WTC11 (cell line): ENCODE measurements around the gene ERVK3-1. TPM values are rescaled to one million over a fixed set of nuclear protein-coding genes. Genes with fewer than 3 reads are reported as not detected.

Experiments used
- ATAC-seq: fragments of 200-7000 bp; cut with Tn5 transposase; 2 replicates; pipeline ENCODE4 v1.10.0; 2021; ENCODE audit warnings: mild to moderate bottlenecking, moderate library complexity
- CTCF ChIA-PET: fragments of 300-600 bp; sonication (Branson Sonifier 250); formaldehyde crosslinking; loops from one replicate; lab custom pipeline; 2021; ENCODE audit warnings: antibody characterized with exemption; lab: Charles Lee
- POLR2A ChIA-PET: fragments of 350-600 bp; sonication (Branson Sonifier 250); formaldehyde crosslinking; loops from one replicate; lab custom pipeline; 2021; ENCODE audit warnings: antibody characterized with exemption; lab: Charles Lee
- DNase-seq: peaks from one replicate; pipeline ENCODE4 v3.0.0; 2021; ENCODE audit warnings: low spot score
- H3K27ac Mint-ChIP-seq: 2 replicates; pipeline ENCODE4 v1.8.0; 2021; ENCODE audit warnings: mixed read lengths
- H3K27me3 Mint-ChIP-seq: 2 replicates; pipeline ENCODE4 v1.8.0; 2021; ENCODE audit warnings: low read depth, mild to moderate bottlenecking, moderate library complexity, mixed read lengths
- H3K36me3 Mint-ChIP-seq: 2 replicates; pipeline ENCODE4 v1.8.0; 2021; ENCODE audit warnings: mixed read lengths
- H3K4me1 Mint-ChIP-seq: 2 replicates; pipeline ENCODE4 v1.8.0; 2022; ENCODE audit warnings: mixed read lengths
- H3K4me3 Mint-ChIP-seq: 2 replicates; pipeline ENCODE4 v1.8.0; 2021; ENCODE audit warnings: mild to moderate bottlenecking, moderate library complexity, mixed read lengths
- H3K9me3 Mint-ChIP-seq: 2 replicates; pipeline ENCODE4 v1.8.0; 2021; ENCODE audit warnings: mixed read lengths
- ARID4B ChIP-seq: sonication (generic); formaldehyde crosslinking; IDR thresholded peaks from 2 replicates; pipeline ENCODE4 v1.8.0; 2023; ENCODE audit warnings: missing genetic modification reagents, mild to moderate bottlenecking, borderline replicate concordance
- ATF1 ChIP-seq: sonication (generic); formaldehyde crosslinking; IDR thresholded peaks from 2 replicates; pipeline ENCODE4 v1.8.1; 2023; ENCODE audit warnings: mild to moderate bottlenecking, moderate library complexity, missing genetic modification reagents
- ATF2 ChIP-seq: sonication (generic); formaldehyde crosslinking; IDR thresholded peaks from 2 replicates; pipeline ENCODE4 v1.8.1; 2022; ENCODE audit warnings: low read depth, missing genetic modification reagents, borderline replicate concordance
- ATF6 ChIP-seq: sonication (generic); formaldehyde crosslinking; IDR thresholded peaks from 2 replicates; pipeline ENCODE4 v1.8.1; 2023; ENCODE audit warnings: mild to moderate bottlenecking, missing genetic modification reagents
- CBFB ChIP-seq: sonication (generic); formaldehyde crosslinking; IDR thresholded peaks from 2 replicates; pipeline ENCODE4 v1.8.1; 2022; ENCODE audit warnings: mild to moderate bottlenecking, low read depth, missing genetic modification reagents
- CREM ChIP-seq: sonication (generic); formaldehyde crosslinking; IDR thresholded peaks from 2 replicates; pipeline ENCODE4 v1.8.1; 2022; ENCODE audit warnings: mild to moderate bottlenecking, missing genetic modification reagents, moderate library complexity
- CTCF ChIP-seq: fragments of 200-600 bp; IDR thresholded peaks from 2 replicates; pipeline ENCODE4 v1.8.0; 2022; ENCODE audit warnings: antibody characterized with exemption
- E2F1 ChIP-seq: sonication (generic); formaldehyde crosslinking; IDR thresholded peaks from 2 replicates; pipeline ENCODE4 v1.8.0; 2022; ENCODE audit warnings: mild to moderate bottlenecking, missing genetic modification reagents
- ESRRA ChIP-seq: sonication (generic); formaldehyde crosslinking; IDR thresholded peaks from 2 replicates; pipeline ENCODE4 v1.8.1; 2022; ENCODE audit warnings: mild to moderate bottlenecking, missing genetic modification reagents, borderline replicate concordance
- FOXP1 ChIP-seq: sonication (generic); formaldehyde crosslinking; IDR thresholded peaks from 2 replicates; pipeline ENCODE4 v1.8.0; 2022; ENCODE audit warnings: missing genetic modification reagents, mild to moderate bottlenecking, moderate library complexity, borderline replicate concordance
- IRF2 ChIP-seq: sonication (generic); formaldehyde crosslinking; IDR thresholded peaks from 2 replicates; pipeline ENCODE4 v1.8.0; 2022; ENCODE audit warnings: low read depth, missing genetic modification reagents, borderline replicate concordance
- STAT6 ChIP-seq: sonication (generic); formaldehyde crosslinking; conservative IDR thresholded peaks from 2 replicates; pipeline ENCODE4 v1.8.1; 2023; ENCODE audit warnings: mild to moderate bottlenecking, low read depth, missing genetic modification reagents, moderate library complexity
- TCF7 ChIP-seq: sonication (generic); formaldehyde crosslinking; IDR thresholded peaks from 2 replicates; pipeline ENCODE4 v1.8.0; 2022; ENCODE audit warnings: mild to moderate bottlenecking, low read depth, missing genetic modification reagents, moderate library complexity
- ZNF219 ChIP-seq: sonication (generic); formaldehyde crosslinking; IDR thresholded peaks from 2 replicates; pipeline ENCODE4 v1.8.0; 2023; ENCODE audit warnings: missing genetic modification reagents, mild to moderate bottlenecking, borderline replicate concordance
- ZNF263 ChIP-seq: sonication (generic); formaldehyde crosslinking; IDR thresholded peaks from 2 replicates; pipeline ENCODE4 v1.8.1; 2022; ENCODE audit warnings: low read depth, mild to moderate bottlenecking, moderate library complexity, missing genetic modification reagents
- ZNF416 ChIP-seq: fragments of 250-450 bp; sonication (Bioruptor Pico); IDR thresholded peaks from 2 replicates; pipeline ENCODE4 v1.9.0; 2021; ENCODE audit warnings: mild to moderate bottlenecking, inconsistent platforms
- total RNA-seq: library from RNA; stranded (reverse); gene quantifications from 3 replicates; pipeline ENCODE4 v1.2.3, GENCODE V29; 2021

The ERVK3-1 gene
- total RNA-seq, 1 experiment from 2014 or later = 26.0 TPM

- TF ChIP-seq ARID4B (CRISPR knock-in tag) (no peak), E2F1 (CRISPR knock-in tag) (no peak), FOXP1 (CRISPR knock-in tag) (no peak), ATF6 (CRISPR knock-in tag) (no peak), ZNF416 (CRISPR knock-in tag) (no peak), ATF1 (no peak), TCF7 (CRISPR knock-in tag) (no peak), CTCF (no peak), CBFB (no peak), ESRRA (CRISPR knock-in tag) (no peak)
Observed at GRCh38 chr19:58268344-58268743, 36.8 kb upstream of the ERVK3-1 start (continued).

- Mint-ChIP-seq H3K36me3 (peaks cover 39% of the 10 kb centered on the region), H3K4me1 (peaks cover 5% of the 10 kb centered on the region), H3K27ac (peak overlapping the region; percentile 48; the same call in 1 of the 2 replicates), H3K4me3 (no peak overlapping the region), H3K9me3 (peaks cover 13% of the 10 kb centered on the region), H3K27me3 (no peaks in the 10 kb centered on the region; the same call in 1 of the 2 replicates)
- DNase-seq (no peak), ATAC-seq (no peak)
- ChIA-PET POLR2A (no interaction called here), CTCF (no interaction called here)
- no peak for TF ChIP-seq ZNF219 (CRISPR knock-in tag)
- TF ChIP-seq CTCF = no peak
- TF ChIP-seq CREM = no peak
- TF ChIP-seq ATF6 (CRISPR knock-in tag) = no peak
- no peak for TF ChIP-seq STAT6 (CRISPR knock-in tag)
- TF ChIP-seq ZNF263 (CRISPR knock-in tag) = no peak
- no peak for TF ChIP-seq ATF2 (CRISPR knock-in tag)
- no peak for TF ChIP-seq ATF1
- no peak for TF ChIP-seq IRF2 (CRISPR knock-in tag)
Observed at GRCh38 chr19:58274771-58275201, 30.4 kb upstream of the ERVK3-1 start.
